A549 treated with AZD2906 at 1 μM for 4 hours (cell line): Measurements from ENCODE around the gene NAV3. TPM values are rescaled to one million over a fixed set of nuclear protein-coding genes. Genes with fewer than 3 reads are reported as not detected.

ENCODE experiments used
- total RNA-seq: library from RNA; stranded (reverse); fragments of 200-300 nt; extraction: Qiagen RNA extraction; gene quantifications from 5 replicates; pipeline ENCODE4 v1.2.3, GENCODE V29; 2022

NAV3 gene, protein sequence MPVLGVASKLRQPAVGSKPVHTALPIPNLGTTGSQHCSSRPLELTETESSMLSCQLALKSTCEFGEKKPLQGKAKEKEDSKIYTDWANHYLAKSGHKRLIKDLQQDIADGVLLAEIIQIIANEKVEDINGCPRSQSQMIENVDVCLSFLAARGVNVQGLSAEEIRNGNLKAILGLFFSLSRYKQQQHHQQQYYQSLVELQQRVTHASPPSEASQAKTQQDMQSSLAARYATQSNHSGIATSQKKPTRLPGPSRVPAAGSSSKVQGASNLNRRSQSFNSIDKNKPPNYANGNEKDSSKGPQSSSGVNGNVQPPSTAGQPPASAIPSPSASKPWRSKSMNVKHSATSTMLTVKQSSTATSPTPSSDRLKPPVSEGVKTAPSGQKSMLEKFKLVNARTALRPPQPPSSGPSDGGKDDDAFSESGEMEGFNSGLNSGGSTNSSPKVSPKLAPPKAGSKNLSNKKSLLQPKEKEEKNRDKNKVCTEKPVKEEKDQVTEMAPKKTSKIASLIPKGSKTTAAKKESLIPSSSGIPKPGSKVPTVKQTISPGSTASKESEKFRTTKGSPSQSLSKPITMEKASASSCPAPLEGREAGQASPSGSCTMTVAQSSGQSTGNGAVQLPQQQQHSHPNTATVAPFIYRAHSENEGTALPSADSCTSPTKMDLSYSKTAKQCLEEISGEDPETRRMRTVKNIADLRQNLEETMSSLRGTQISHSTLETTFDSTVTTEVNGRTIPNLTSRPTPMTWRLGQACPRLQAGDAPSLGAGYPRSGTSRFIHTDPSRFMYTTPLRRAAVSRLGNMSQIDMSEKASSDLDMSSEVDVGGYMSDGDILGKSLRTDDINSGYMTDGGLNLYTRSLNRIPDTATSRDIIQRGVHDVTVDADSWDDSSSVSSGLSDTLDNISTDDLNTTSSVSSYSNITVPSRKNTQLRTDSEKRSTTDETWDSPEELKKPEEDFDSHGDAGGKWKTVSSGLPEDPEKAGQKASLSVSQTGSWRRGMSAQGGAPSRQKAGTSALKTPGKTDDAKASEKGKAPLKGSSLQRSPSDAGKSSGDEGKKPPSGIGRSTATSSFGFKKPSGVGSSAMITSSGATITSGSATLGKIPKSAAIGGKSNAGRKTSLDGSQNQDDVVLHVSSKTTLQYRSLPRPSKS (N-terminal part only)
- total RNA-seq = 6.6 to 9.6 TPM (median 7.5 TPM) in 5 replicates

GRCh38 chr12:77830583-77831351, at the start of gene NAV3:
NAV3 (plus strand) TSS chr12:77830894; CDS start chr12:77831462, 568 bp downstream.

